LNCAP (cell line): ENCODE measurements around the gene CES2.

Experiments
- TF ChIP-seq, protein P1 (sequence below): fragments of 450-650 bp; IDR thresholded peaks from 2 replicates; pipeline ENCODE4 v1.5.1; 2017; ENCODE audit warnings: mild to moderate bottlenecking

Gene CES2

DNA sequence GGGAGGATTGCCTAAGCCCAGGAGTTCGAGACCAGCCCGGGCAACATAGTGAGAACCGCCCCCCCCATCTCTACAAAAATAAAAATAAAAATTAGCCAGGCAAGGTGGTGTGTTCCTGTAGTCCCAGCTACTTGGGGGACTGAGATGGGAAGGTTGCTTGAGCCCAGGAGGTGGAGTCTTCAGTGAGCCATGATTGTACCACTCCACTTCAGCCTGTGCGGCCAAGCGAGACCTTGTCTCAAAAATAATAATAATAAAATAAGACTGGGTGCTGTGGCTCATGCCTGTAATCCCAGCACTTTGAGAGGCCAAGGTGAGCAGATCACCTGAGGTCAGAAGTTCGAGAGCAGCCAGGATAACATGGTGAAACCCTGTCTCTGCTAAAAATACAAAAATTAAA lies 43.5 kb upstream of the CES2 start:
- TF ChIP-seq, protein P1, sequence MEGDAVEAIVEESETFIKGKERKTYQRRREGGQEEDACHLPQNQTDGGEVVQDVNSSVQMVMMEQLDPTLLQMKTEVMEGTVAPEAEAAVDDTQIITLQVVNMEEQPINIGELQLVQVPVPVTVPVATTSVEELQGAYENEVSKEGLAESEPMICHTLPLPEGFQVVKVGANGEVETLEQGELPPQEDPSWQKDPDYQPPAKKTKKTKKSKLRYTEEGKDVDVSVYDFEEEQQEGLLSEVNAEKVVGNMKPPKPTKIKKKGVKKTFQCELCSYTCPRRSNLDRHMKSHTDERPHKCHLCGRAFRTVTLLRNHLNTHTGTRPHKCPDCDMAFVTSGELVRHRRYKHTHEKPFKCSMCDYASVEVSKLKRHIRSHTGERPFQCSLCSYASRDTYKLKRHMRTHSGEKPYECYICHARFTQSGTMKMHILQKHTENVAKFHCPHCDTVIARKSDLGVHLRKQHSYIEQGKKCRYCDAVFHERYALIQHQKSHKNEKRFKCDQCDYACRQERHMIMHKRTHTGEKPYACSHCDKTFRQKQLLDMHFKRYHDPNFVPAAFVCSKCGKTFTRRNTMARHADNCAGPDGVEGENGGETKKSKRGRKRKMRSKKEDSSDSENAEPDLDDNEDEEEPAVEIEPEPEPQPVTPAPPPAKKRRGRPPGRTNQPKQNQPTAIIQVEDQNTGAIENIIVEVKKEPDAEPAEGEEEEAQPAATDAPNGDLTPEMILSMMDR = no peak

DNA sequence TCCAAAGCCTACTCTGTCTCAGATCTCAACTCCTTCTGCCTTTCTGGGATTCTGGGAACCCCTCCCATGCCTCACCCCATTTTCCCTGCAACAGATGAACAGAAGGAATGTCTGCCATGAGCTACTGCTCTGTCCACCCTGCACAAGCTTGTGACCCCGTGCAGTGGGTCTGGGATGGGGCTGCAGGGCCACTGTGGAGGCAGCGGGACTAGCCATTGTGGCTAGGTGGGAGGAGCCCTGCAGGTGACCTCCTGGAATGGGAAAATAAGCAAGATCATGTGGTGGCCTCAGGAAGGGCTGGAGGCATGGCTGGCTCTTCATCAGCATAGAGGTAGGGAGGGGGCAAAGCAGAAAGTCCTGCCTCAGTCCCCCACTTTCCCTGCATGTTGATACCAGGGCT lies 41.3 kb upstream of the CES2 start:
- TF ChIP-seq, protein P1 = no peak

DNA sequence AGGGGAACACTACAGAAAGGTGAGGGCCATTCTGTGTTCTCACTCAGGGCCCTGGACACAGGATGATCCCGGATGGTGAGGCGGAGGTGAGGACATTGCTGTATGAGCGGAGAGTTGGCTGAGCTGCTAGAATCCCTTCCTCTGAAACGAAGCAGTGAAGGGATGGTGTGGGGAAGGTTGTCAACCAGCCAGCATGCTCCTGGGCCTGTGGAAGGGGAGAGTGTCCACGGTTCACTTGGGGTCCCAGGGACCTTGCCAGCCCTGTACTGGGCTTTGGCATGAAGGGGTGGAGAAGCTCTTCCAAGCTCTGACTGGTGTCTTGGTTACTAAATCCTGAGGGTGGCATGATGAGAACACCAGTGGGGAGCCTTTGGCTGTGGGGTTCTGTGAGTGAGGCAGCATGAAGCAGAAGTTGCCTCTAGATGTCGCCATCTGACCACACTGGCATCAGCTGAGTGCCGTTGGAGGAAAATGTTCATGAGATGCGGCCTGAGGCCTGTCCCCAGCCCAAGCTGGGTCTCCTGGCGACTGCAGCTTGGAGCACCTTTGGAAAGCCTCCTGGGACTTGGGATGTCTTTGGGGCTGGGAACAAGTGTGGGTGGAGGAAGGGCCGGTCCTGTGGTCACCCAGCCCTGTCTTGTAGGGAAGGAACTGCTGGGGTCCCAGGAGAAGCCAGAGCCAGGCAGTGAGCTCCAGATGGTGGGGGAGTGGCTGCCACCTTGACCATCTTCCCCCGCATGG lies 40.2 kb upstream of the CES2 start:
- TF ChIP-seq, protein P1 = peak; percentile 82

- TF ChIP-seq, protein P1 = no peak
Observed at GRCh38 chr16:66895689-66895979, 39.7 kb upstream of the CES2 start.

GRCh38 chr16:66895999-66896398 lies 39.3 kb upstream of the CES2 start:
- TF ChIP-seq, protein P1 = no peak

- TF ChIP-seq, protein P1 = no peak
Observed at GRCh38 chr16:66898207-66898606, 37.1 kb upstream of the CES2 start.

GRCh38 chr16:66898933-66899309 lies 36.4 kb upstream of the CES2 start:
- TF ChIP-seq, protein P1 = no peak
